ENCODE measurements around the gene PTPN18.

GRCh38 chr2:130389783-130390182 is 33.9 kb downstream of the PTPN18 start:
- TF ChIP-seq CTCF (IDR thresholded peaks at IDR 0.05) (no peak), POLR2A (IDR thresholded peaks at IDR 0.05) (no peak)
